NT2/D1 (cell line): Measurements from ENCODE around the gene DOCK1.

Experiments
- YY1 ChIP-seq: IDR thresholded peaks from 2 replicates; pipeline ENCODE4 v1.6.1; 2011; ENCODE audit not compliant: insufficient read length, insufficient read depth
- ZNF274 ChIP-seq: IDR thresholded peaks from 2 replicates; pipeline ENCODE4 v1.6.1; 2011; ENCODE audit warnings: mild to moderate bottlenecking, low read depth, low read length

DNA sequence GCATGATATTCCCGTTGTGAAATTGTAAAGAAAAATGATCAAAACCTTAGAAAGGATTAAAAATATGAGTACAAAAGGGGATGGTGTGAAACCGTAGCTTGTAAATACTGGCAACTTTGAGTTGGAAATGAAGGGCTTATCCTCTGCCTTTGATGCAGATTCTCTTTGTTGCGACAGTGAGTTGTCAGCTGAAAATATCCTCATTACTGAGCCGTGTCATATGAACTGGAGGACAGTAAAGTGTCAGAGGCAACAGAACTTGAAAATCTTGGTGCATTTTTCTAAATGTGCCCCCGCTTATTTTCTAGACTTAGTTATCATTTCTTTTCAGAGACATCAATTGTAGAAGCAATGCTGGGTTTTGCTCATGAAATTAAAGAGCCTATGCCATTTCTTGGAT, 473.4 kb downstream of the DOCK1 start:
- no peak for TF ChIP-seq YY1
- no peak for TF ChIP-seq ZNF274
